K562 (cell line): Measurements from ENCODE around the gene TGFB1I1. TPM values are rescaled to one million over a fixed set of nuclear protein-coding genes. Genes with fewer than 3 reads are reported as not detected.

ENCODE experiments used
- CCAR2 ChIP-seq: fragments of 200-400 bp; formaldehyde crosslinking; IDR thresholded peaks from 2 replicates; pipeline ENCODE4 v1.6.1; 2017; ENCODE audit warnings: mild to moderate bottlenecking, low read depth, low read length
- CUX1 ChIP-seq: fragments of 200-800 bp; sonication (Bioruptor generic); IDR thresholded peaks from 2 replicates; pipeline ENCODE4 v1.6.1; 2016; ENCODE audit warnings: missing genetic modification characterization, missing compliant biosample characterization
- MGA ChIP-seq: fragments of 450-650 bp; IDR thresholded peaks from 2 replicates; pipeline ENCODE4 v1.6.1; 2016; ENCODE audit warnings: mild to moderate bottlenecking, moderate library complexity
- SETDB1 ChIP-seq: IDR thresholded peaks from one replicate; pipeline ENCODE4 v1.6.1; 2012; ENCODE audit warnings: low read length, control low read depth, inconsistent platforms
- THAP12 ChIP-seq: fragments of 250-450 bp; sonication (Bioruptor Pico); IDR thresholded peaks from 2 replicates; pipeline ENCODE4 v1.9.0; 2021; ENCODE audit warnings: mild to moderate bottlenecking, inconsistent platforms
- polyA plus RNA-seq, 8 experiments: library from polyadenylated mRNA; depleted of rRNA in 4 of 8; stranded (reverse) in 5 of 8; unstranded in 3 of 8; fragments of >200 nt; fragmentation: Nextera tagmentation in 2 of 8; fragmentation: Illumina TruSeq in 1 of 8; extraction: Ambion mirVana in 2 of 8; extraction: Trizol in 1 of 8; gene quantifications; 2 replicates each; pipeline versions ENCODE4 v1.2.1 to v1.2.3, GENCODE V29; 2011 to 2014; ENCODE audit warnings: inconsistent platforms in 1 of 8, missing spikeins in 1 of 8
- total RNA-seq, 7 experiments: library from RNA; depleted of rRNA in 6 of 7; stranded (reverse); fragments of >200 nt in 6 of 7; fragmentation: Illumina TruSeq in 2 of 7; extraction: Trizol in 2 of 7; gene quantifications; 2 replicates each; pipeline versions ENCODE4 v1.2.1 to v1.2.3, GENCODE V29; 2011 to 2021; ENCODE audit warnings: low replicate concordance in 1 of 7

Gene TGFB1I1
- total and polyA plus RNA-seq, 9 of the 15 experiments (the other 6 are each of a cell fraction or from before 2014, with no cell fraction given): 0.04 to 0.91 (median 0.19) TPM

DNA sequence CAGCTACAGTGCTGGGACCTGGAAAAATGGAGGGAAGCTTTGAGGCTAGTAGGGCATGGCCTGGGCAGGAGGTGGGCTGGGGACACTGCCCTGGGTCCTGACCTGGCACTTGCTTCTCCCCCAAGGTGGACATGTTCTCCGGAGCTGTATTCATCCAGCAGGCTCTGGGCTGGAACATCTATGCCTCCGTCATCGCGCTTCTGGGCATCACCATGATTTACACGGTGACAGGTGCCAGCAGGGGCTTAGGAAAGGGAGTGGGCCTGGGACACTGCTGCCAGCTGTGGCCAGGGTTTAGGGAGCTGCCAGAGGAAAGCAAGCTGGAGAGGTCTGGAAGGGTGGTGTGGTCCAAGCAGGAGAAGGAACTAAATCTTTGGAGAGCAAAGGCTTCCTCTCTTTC lies 14.1 kb downstream of the TGFB1I1 start (continued):
- TF ChIP-seq MGA (no peak), THAP12 (no peak), CUX1 (CRISPR knock-in tag) (no peak), SETDB1 (no peak), CCAR2 (no peak)
